Breast epithelium (tissue), 4 donors: ENCODE measurements around the gene GSTT4. TPM values are rescaled to one million over a fixed set of nuclear protein-coding genes. Genes with fewer than 3 reads are reported as not detected.

ENCODE experiments used
- DNase-seq, 2 donors: peaks; one replicate each; pipeline ENCODE4 v3.0.0-alpha.2; 2019; ENCODE audit warnings: low spot score in 2 of 2
- H3K27ac ChIP-seq, 2 donors: fragments of 200-600 bp; sonication (generic) in 1 of 2; one replicate each; pipeline ENCODE4 v1.5.1; 2016 to 2019; ENCODE audit warnings: mild to moderate bottlenecking in 1 of 2
- H3K27me3 ChIP-seq, 2 donors: fragments of 200-600 bp; sonication (generic) in 1 of 2; one replicate each; pipeline versions ENCODE4 v1.5.1 to v1.6.0; 2017 to 2019; ENCODE audit warnings: control low read depth in 1 of 2, mild to moderate bottlenecking in 1 of 2
- H3K36me3 ChIP-seq: fragments of 200-600 bp; one replicate; pipeline ENCODE4 v1.5.1; 2019
- H3K4me1 ChIP-seq, 2 donors: fragments of 200-600 bp; sonication (generic); one replicate each; pipeline ENCODE4 v1.5.1; 2016 to 2019; ENCODE audit warnings: control low read depth in 1 of 2
- H3K4me3 ChIP-seq, 3 donors: fragments of 200-600 bp; sonication (generic); 1 replicate in 2 of 3; 2 replicates in 1 of 3; pipeline ENCODE4 v1.5.1; 2016 to 2019; ENCODE audit warnings: mild to moderate bottlenecking in 3 of 3, moderate library complexity in 2 of 3
- H3K9me3 ChIP-seq, 2 donors: fragments of 200-600 bp; sonication (generic) in 1 of 2; one replicate each; pipeline ENCODE4 v1.5.1; 2016 to 2019; ENCODE audit warnings: control low read depth in 1 of 2
- CTCF ChIP-seq, 3 donors: fragments of 450-650 bp; IDR thresholded peaks; one replicate each; pipeline ENCODE4 v1.5.1; 2016 to 2017; ENCODE audit warnings: antibody characterized with exemption in 3 of 3, mild to moderate bottlenecking in 3 of 3, moderate library complexity in 3 of 3
- POLR2A ChIP-seq: fragments of 450-650 bp; IDR thresholded peaks from one replicate; pipeline ENCODE4 v1.6.1; 2016; ENCODE audit warnings: antibody characterized with exemption, mild to moderate bottlenecking, moderate library complexity
- POLR2AphosphoS5 ChIP-seq, 3 donors: sonication (generic); formaldehyde crosslinking; IDR thresholded peaks; one replicate each; pipeline ENCODE4 v1.6.1; 2017; ENCODE audit warnings: antibody characterized with exemption in 3 of 3
- intact Hi-C: fragments of 100-400 bp; cut with DNase I; formaldehyde crosslinking; loops from one replicate; pipeline ENCODE4 v1.15.1; 2023; ENCODE audit warnings: low total_unique reads
- total RNA-seq, 3 donors: library from RNA; depleted of rRNA; stranded (reverse); fragments of >200 nt; gene quantifications; one replicate each; pipeline ENCODE4 v1.1.0, GENCODE V29; 2016

Gene GSTT4
- total RNA-seq, 3 donors from 2014 or later: not detected

- intact Hi-C loops: no loop called here
These were observed 24.1 kb upstream of the GSTT4 start for GRCh38 chr22:24029304-24029703.

DNA sequence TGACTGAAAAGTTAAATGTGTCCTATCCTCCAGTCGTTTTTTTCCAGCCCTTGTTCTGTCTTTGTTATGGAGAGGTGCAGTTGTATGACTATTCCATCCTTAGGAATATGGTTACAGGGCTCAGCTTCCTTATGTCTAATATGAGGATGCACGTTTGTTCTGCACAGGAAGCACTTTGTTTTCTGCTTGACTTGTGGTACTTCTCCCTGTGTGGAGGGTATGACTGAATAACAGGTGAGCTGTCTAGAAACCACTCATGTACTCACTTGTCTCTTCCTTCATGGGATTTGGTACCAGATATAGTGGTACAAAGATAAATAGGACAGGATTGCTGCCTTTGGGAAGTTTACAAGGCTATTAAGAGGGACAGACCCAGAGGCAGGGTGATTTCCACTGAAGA lies 23.3 kb upstream of the GSTT4 start:
- Histone ChIP-seq H3K4me3 (no peak overlapping the region), H3K4me1 (no peaks in the 10 kb centered on the region), H3K36me3 (no peaks in the 10 kb centered on the region), H3K9me3 (no peaks in the 10 kb centered on the region), H3K27ac (no peak overlapping the region), H3K27me3 (no peaks in the 10 kb centered on the region)
- TF ChIP-seq POLR2A: no peak
- TF ChIP-seq CTCF (IDR thresholded peaks at IDR 0.05): no peak
- DNase-seq: no peak
- intact Hi-C loops: no loop called here

More at GRCh38 chr22:24029304-24029703, 24.1 kb upstream of the GSTT4 start:
- Histone ChIP-seq H3K4me1 (no peaks in the 10 kb centered on the region), H3K27ac (no peak overlapping the region), H3K27me3 (no peaks in the 10 kb centered on the region), H3K9me3 (no peaks in the 10 kb centered on the region), H3K36me3 (no peaks in the 10 kb centered on the region), H3K4me3 (no peak overlapping the region)
- DNase-seq: no peak
- TF ChIP-seq CTCF (IDR thresholded peaks at IDR 0.05) (no peak), POLR2A (no peak), POLR2AphosphoS5 (IDR thresholded peaks at IDR 0.05) (no peak)

DNA sequence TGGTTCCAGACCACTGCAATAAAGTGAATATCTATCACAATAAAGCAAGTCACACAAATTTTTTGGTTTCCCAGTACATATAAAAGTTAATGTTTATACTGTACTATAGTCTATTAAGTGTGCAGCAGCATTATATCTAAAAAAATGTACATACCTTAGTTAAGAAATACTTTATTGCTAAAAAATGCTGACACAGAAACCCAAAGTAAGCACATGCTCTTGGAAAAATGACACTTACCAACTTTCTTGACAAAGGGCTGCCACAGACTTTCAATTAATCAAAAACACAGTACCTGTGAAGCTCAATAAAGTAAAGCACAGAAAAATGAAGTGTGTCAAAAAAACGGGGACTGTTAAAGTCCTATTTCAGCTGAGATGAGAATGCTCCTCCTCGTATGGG lies 22.7 kb upstream of the GSTT4 start:
- no peak for TF ChIP-seq POLR2A
- TF ChIP-seq CTCF (IDR thresholded peaks at IDR 0.05): no peak
- no peak for TF ChIP-seq POLR2AphosphoS5 (IDR thresholded peaks at IDR 0.05)
- Histone ChIP-seq H3K27me3 (no peaks in the 10 kb centered on the region), H3K36me3 (no peaks in the 10 kb centered on the region), H3K9me3 (no peaks in the 10 kb centered on the region), H3K4me3 (no peak overlapping the region), H3K4me1 (no peaks in the 10 kb centered on the region), H3K27ac (no peak overlapping the region)
- DNase-seq: no peak
- intact Hi-C loops: no loop called here

- Histone ChIP-seq H3K4me1 (no peaks in the 10 kb centered on the region), H3K4me3 (no peak overlapping the region), H3K9me3 (no peaks in the 10 kb centered on the region), H3K36me3 (no peaks in the 10 kb centered on the region), H3K27ac (no peak overlapping the region), H3K27me3 (no peaks in the 10 kb centered on the region)
- intact Hi-C loops: no loop called here
- no peak for DNase-seq
- no peak for TF ChIP-seq CTCF (IDR thresholded peaks at IDR 0.05)
These were observed 22.2 kb upstream of the GSTT4 start for GRCh38 chr22:24027389-24027975.

GRCh38 chr22:24026733-24027132 lies 21.5 kb upstream of the GSTT4 start:
- Histone ChIP-seq H3K4me3 (no peak overlapping the region), H3K27ac (no peak overlapping the region), H3K36me3 (no peaks in the 10 kb centered on the region), H3K27me3 (no peaks in the 10 kb centered on the region), H3K9me3 (no peaks in the 10 kb centered on the region), H3K4me1 (no peaks in the 10 kb centered on the region)
- no peak for DNase-seq
- intact Hi-C loops: no loop called here
- TF ChIP-seq CTCF (IDR thresholded peaks at IDR 0.05) (no peak), POLR2AphosphoS5 (IDR thresholded peaks at IDR 0.05) (no peak), POLR2A (no peak)
